GM18520 (cell line): ENCODE results near the gene TMEM107.

Experiments used
- ATAC-seq: cut with Tn5 transposase; IDR thresholded peaks from one replicate; pipeline ENCODE4 v1.9.1; 2021; ENCODE audit not compliant: unreplicated experiment

TMEM107 gene

GRCh38 chr17:8162997-8163977 is 12.9 kb downstream of the TMEM107 start:
- no peak for ATAC-seq

- no peak for ATAC-seq
These were observed 13.8 kb downstream of the TMEM107 start, which contains the start of gene VAMP2 for GRCh38 chr17:8162233-8162996. VAMP2 (minus strand) TSS chr17:8162948; CDS start chr17:8162879, 69 bp downstream.

- ATAC-seq: no peak
These were observed 14.6 kb downstream of the TMEM107 start for GRCh38 chr17:8161289-8162232.

GRCh38 chr17:8160741-8161221 is 15.4 kb downstream of the TMEM107 start:
- ATAC-seq: no peak

GRCh38 chr17:8160224-8160577 is 16.0 kb downstream of the TMEM107 start:
- no peak for ATAC-seq

- no peak for ATAC-seq
These were observed 16.5 kb downstream of the TMEM107 start for GRCh38 chr17:8159459-8160223.

GRCh38 chr17:8159032-8159400 is 17.2 kb downstream of the TMEM107 start:
- ATAC-seq: no peak

DNA sequence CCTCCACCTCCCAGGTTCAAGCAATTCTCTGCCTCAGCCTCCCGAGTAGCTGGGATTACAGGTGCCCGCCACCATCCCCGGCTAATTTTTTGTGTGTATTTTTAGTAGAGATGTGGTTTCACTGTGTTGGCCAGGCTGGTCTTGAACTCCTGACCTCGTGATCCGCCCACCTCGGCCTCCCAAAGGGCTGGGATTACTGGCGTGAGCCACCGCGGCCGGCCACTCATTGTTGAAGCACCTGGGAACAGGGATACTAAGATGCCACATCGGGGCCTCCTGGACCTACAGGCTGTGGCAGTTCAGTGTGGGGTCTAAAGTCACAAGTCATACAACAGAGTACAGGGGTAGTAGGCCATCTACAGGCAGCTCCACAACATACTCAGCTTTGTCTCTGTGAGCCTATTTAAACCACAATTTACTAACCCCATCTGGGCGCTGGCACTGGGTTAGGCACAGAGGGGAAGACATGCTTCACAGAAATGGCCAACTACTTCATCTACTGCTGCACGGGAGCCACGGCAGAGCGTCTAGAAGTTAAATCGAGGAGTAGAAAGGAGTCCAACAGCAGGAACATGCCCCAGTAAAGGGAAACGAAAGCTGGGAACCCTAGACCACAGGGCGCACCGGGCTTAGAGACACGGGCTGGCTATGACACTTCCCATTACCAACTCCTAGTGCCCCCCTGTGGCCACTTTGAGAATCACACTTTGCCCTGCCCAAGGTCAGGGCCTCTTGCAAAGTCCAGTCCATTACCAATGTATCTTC is 17.7 kb downstream of the TMEM107 start:
- no peak for ATAC-seq

- peak; percentile 65 for ATAC-seq
These were observed 19.8 kb downstream of the TMEM107 start for GRCh38 chr17:8156246-8156992.

DNA sequence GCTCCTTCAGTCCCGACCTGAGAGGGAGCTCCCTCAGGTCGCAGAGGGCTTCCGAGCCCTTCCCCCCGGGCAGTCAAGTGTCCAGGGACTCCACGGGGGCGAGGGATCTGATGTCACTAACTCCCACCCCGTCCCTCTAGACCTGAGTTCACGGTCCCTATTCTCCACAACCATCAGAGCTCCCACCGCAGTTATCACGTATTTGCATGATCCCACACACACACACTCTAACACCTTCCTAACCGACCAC is 20.3 kb downstream of the TMEM107 start:
- ATAC-seq: no peak

DNA sequence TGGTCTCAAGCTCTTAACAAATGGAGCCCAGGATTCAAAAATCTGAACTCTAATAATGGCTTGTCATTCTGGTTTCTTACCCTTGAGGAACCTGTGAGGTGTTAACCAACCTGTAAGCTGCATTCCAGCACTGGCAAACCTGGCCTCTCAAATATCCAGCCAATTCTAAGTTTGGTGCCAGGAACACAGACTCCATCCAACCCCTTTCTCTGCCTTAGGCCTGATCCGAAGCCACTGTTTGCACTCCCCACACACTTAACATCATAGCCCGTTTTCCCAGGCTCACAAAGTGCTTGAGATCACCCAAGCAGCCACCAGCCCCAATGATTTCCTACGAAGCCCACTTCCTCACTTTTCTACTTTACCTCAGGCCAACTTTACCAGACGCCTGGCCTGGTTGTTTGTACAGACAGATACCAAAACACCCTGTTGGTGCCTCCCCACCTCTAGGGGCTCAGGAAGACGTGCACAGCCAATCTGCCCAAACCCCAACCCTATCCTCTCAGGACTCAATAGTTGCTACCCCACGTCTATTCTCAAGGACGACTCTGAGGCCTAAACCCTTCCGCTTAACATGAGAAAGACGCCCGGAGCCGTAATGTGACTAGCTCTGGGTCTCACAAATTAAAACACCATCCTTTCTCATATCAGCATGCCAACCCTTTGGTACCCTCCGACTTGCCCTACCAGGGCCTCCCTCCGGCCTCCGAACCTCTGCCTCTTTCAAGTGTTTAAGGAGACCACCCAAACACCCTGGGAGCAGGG is 20.8 kb downstream of the TMEM107 start:
- ATAC-seq: no peak

GRCh38 chr17:8154608-8155155 is 21.5 kb downstream of the TMEM107 start:
- ATAC-seq: no peak

DNA sequence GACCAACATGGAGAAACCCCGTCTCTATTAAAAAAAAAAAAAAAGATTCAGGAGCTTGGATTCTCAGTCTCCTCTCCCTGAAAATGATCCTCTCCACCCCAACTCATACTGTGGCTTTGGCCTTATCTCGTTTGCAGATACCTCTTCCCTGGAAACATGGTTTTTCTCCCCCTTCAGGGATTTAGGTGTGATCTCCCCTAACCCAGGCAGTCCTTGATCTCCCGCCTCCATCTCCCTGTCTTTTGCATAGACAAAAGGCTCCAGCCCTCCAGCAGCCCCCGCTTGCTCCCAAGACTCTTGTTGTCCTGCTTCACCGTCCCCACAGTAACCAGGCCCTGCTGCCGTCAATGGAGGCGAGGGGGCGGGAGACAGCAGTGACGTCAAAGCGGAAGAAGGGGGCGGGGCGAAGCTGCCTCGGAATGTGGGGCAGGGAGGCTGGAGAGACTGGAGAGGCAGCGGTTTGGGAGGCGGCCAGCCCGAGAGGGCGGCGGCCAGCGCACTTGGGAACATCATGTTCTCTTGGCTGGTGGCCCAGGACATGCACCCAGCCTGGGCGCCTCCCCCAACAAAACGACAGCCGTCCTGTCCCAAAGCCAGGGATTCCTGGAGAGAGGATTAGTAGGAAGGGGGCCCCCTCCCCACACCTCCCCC is 22.1 kb downstream of the TMEM107 start:
- no peak for ATAC-seq

DNA sequence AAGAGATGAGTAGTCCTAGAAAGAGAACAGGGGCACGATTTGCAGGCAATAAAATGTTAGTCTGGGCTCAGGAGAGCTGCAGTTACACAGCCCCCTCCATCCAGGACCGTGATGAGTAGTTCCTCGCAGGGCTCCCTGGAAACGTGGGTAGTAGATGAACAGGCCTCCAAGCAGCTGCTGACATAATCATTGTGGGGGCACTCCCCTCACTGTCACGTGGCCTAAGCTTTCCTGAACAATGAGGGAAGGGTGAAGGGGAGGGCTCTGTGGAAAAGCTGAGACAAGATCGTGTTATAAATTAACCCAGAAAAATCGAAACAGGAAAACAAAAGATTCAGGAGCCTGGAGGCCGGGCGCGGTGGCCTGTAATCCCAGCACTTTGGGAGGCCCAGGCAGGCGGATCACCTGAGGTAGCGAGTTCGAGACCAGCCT is 22.6 kb downstream of the TMEM107 start:
- no peak for ATAC-seq

DNA sequence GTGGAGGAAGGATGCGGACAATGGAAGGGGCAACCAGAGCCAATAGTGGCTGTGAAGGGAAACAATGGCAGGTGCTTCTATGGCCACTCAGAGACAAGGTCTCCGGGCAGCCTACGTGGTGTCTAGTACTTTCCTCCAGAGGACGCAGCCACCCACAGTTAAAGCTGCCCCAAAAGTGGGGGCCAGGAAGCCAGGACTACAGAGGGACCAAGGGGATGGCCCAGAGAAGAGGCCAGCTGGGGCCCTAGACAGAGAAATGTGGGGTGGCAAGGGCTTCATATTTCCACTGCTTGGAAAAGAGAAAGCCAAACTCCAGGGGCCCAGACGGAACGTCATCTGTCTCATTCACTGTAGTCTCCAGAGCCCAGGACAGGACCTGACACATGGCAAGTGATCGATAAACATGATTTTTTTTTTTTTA is 23.1 kb downstream of the TMEM107 start:
- no peak for ATAC-seq

GRCh38 chr17:8152112-8152775 is 23.9 kb downstream of the TMEM107 start, which contains the start of gene PER1:
PER1 (minus strand) TSS chr17:8152404; CDS start chr17:8150706, 1,698 bp downstream.
- ATAC-seq: peak; percentile 30
